ENCODE results near the gene TIMM22. TPM values are rescaled to one million over a fixed set of nuclear protein-coding genes. Genes with fewer than 3 reads are reported as not detected.

The TIMM22 gene
- total and polyA plus RNA-seq, 2 donors (not counting 3 experiments of a cell fraction or from before 2014, with no cell fraction given), result 19.0 to 19.6 TPM

- BruUV-seq (replicated peaks), result no TSS peak
- no peak for FAIRE-seq
- intact Hi-C loops (cut with micrococcal nuclease), result loop anchor here (5.0 kb wide), 1 partner anchor 267 kb away; no protein-coding TSS in a partner anchor
- dilution Hi-C loops (cut with MboI; ENCODE audit: extremely low pct_ligation_motif_present, low sequenced_read_pairs), result loop anchor here (25.0 kb wide), 1 partner anchor 197 kb away; the partner anchor contains the start of genes GLOD4 and MRM3
- peaks cover 6% of the 10 kb centered on the region for H3K4me1 ChIP-seq (ENCODE audit: control insufficient read depth, extremely low read depth, insufficient read depth, low read length)
- no peaks in the 10 kb centered on the region for H3K9me1 ChIP-seq (replicated peaks; ENCODE audit: control insufficient read depth, extremely low read depth, insufficient read depth, low read length)
- H3K9me3 ChIP-seq (replicated peaks; ENCODE audit: control insufficient read depth, insufficient read depth, low read length), result no peaks in the 10 kb centered on the region
- ChIA-PET POLR2A (no interaction called here), CTCF (interaction anchor here (0.5 to 5.2 kb wide), 5 partner anchors 13 to 453 kb away, joined by 3 to 81 read pairs (median 3); partner anchors contain the start of gene TIMM22)
- no peak overlapping the region for H3K27ac ChIP-seq (ENCODE audit: insufficient read depth, low read depth, low read length)
- H3K4me2 ChIP-seq (ENCODE audit: insufficient read depth, low read length), result no peak overlapping the region
- H3K79me2 ChIP-seq (ENCODE audit: control insufficient read depth, insufficient read depth, low read length), result no peaks in the 10 kb centered on the region
- no peak overlapping the region for H3K9ac ChIP-seq (replicated peaks; ENCODE audit: extremely low read depth, insufficient read depth, low read length)
- H3K27me3 ChIP-seq (ENCODE audit: control insufficient read depth in 2 of 2, insufficient read depth in 2 of 2, low read length in 2 of 2), result no peaks in the 10 kb centered on the region
- TF ChIP-seq MAX (IDR thresholded peaks at IDR 0.05; ENCODE audit: insufficient read depth, insufficient read length) (no peak), GATA2 (IDR thresholded peaks at IDR 0.05; ENCODE audit: insufficient read depth, insufficient read length, low read depth, low read length) (no peak), JUN (IDR thresholded peaks at IDR 0.05; ENCODE audit: borderline replicate concordance, insufficient read depth, insufficient read length, low read depth) (no peak), EZH2 (IDR thresholded peaks at IDR 0.05; ENCODE audit: borderline replicate concordance, low read depth, low read length, severe bottlenecking) (no peak), MYC (IDR thresholded peaks at IDR 0.05; ENCODE audit: low read depth, low read length) (no peak), POLR2A (IDR thresholded peaks at IDR 0.05; ENCODE audit: low read depth, low read length) (no peak), POLR2AphosphoS5 (IDR thresholded peaks at IDR 0.05; ENCODE audit: insufficient read depth, low read depth, low read length) (no peak), CTCF (IDR thresholded peaks at IDR 0.05; ENCODE audit: extremely low read depth in 1 of 2, insufficient read depth in 1 of 2, low read depth in 1 of 2, low read length in 2 of 2) (no peak)
- no peak overlapping the region for H3K4me3 ChIP-seq (replicated peaks in 1 of 3; ENCODE audit: insufficient read depth in 1 of 3, low read depth in 1 of 3, low read length in 3 of 3)
- DNase-seq (ENCODE audit: low read depth, low spot score), result no peak
- H3K36me3 ChIP-seq (ENCODE audit: control insufficient read depth in 2 of 2, extremely low read depth in 1 of 2, insufficient read depth in 2 of 2, low read length in 2 of 2), result no peaks in the 10 kb centered on the region
- no peaks in the 10 kb centered on the region for H4K20me1 ChIP-seq (replicated peaks; ENCODE audit: control insufficient read depth, extremely low read depth, insufficient read depth, low read length)
- no peak overlapping the region for H2AFZ ChIP-seq (ENCODE audit: low read depth, low read length)
Observed at GRCh38 chr17:983921-984320, 13.0 kb upstream of the TIMM22 start.
